Right lobe of liver (tissue), 6 donors: ENCODE measurements around the gene SENP6. TPM values are rescaled to one million over a fixed set of nuclear protein-coding genes. Genes with fewer than 3 reads are reported as not detected.

Experiments
- ATAC-seq, 4 donors: fragments of 200-7000 bp; cut with Tn5 transposase; one replicate each; pipeline ENCODE4 v1.9.1; 2020; ENCODE audit warnings: mild to moderate bottlenecking in 4 of 4, moderate library complexity in 4 of 4
- DNase-seq, 3 donors: peaks; one replicate each; pipeline ENCODE4 v3.0.0-alpha.2; 2020
- H3K27ac ChIP-seq, 3 donors: fragments of 200-600 bp; one replicate each; pipeline ENCODE4 v1.8.0; 2022
- H3K27me3 ChIP-seq, 2 donors: fragments of 200-600 bp; one replicate each; pipeline ENCODE4 v1.8.0; 2022
- H3K36me3 ChIP-seq, 4 donors: fragments of 200-600 bp; sonication (generic) in 1 of 4; one replicate each; pipeline versions ENCODE4 v1.5.1 to v1.8.0; 2017 to 2022; ENCODE audit warnings: control low read depth in 1 of 4
- H3K4me1 ChIP-seq, 4 donors: fragments of 200-600 bp; sonication (generic) in 1 of 4; one replicate each; pipeline versions ENCODE4 v1.5.1 to v1.8.0; 2017 to 2022; ENCODE audit warnings: control low read depth in 1 of 4
- H3K4me3 ChIP-seq, 3 donors: fragments of 200-600 bp; one replicate each; pipeline ENCODE4 v1.8.0; 2022
- H3K9me3 ChIP-seq, 4 donors: fragments of 200-600 bp; sonication (generic) in 1 of 4; one replicate each; pipeline versions ENCODE4 v1.5.1 to v1.8.0; 2017 to 2022; ENCODE audit warnings: control low read depth in 1 of 4
- POLR2A ChIP-seq: fragments of 450-650 bp; IDR thresholded peaks from one replicate; pipeline ENCODE4 v1.6.1; 2017; ENCODE audit warnings: antibody characterized with exemption, mild to moderate bottlenecking
- WGBS: methylation state at CpG from one replicate; pipeline ENCODE4 v1.1.6; 2018; ENCODE audit warnings: low coverage, low lambda C conversion rate; ENCODE audit not compliant: insufficient coverage; ENCODE audit errors: missing lambda C conversion rate; 5-methylcytosine and 5-hydroxymethylcytosine counted together
- intact Hi-C, 2 donors: fragments of 100-400 bp; cut with DNase I; formaldehyde crosslinking; loops; one replicate each; pipeline versions ENCODE4 v1.11.2 to v1.14.1; 2022
- total RNA-seq, 6 experiments: library from RNA; depleted of rRNA in 2 of 6; stranded (reverse); fragments of >200 nt in 2 of 6; fragmentation: NEBNext Ultra II Directional in 3 of 6; extraction: Animal tissue kit (Norgen Biotek cat#: 25700) in 3 of 6; gene quantifications; one replicate each; pipeline versions ENCODE4 v1.1.0 to v1.2.4, GENCODE V29; 2016 to 2023
- TF ChIP-seq, protein P1 (sequence below), 4 donors: fragments of 200-600 bp in 3 of 4; fragments of 450-650 bp in 1 of 4; IDR thresholded peaks; one replicate each; pipeline versions ENCODE4 v1.5.1 to v1.8.0; 2016 to 2022; ENCODE audit warnings: antibody characterized with exemption in 4 of 4, mild to moderate bottlenecking in 2 of 4
- donor health status: DM: no; HTN: yes; CAD: no.
- donor health status: DM: no; HTN: no; CAD: no.
- donor health status: DM: no; HTN: no; CAD: no.
- donor health status: DM: no; HTN: yes; CAD: no.
- donor health status: DM: no; HTN: yes; CAD: no.

The SENP6 gene
- total RNA-seq, 6 experiments from 2014 or later: 21.8 to 43.4 (median 31.6) TPM

DNA sequence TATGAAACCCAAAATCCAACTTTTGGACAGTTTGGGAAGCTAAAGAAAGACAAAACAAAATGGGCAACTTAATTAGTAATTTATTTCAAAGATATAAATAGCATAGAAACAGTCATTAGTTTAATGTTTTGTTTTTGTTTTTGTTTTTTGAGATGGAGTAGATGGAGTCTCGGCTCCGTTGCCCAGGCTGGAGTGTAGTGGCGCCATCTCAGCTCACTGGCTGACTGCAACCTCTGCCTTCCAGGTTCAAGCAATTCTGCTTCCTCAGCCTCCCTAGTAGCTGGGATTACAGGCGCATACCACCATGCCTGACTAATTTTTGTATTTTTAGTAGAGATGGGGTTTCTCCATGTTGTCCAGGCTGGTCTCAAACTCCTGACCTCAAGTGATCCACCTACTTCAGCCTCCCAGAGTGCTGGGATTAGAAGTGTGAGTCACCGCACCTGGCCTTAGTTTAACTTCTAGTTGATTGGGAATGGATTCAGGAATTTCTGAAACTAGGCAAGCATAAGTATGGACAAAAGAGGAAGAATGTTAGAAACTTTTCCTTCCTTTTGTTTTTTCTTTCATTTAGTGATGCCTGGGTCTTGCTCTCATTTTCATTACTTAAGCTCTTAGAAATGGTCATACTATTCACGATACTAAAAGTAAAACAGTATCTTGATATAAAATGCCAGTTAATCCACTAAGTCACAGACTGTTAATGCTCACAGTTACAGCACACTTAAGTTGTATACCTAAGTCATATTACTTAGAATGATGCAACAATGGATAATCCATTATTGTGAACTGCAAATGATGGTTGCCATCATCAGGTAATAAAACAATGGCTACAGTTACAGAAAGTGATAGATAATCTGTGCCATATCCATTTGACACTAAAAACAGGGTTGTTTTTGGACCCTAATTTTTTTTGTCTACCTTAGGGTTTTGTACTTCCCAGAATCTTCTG, 8.2 kb downstream of the SENP6 start:
- no peak overlapping the region for H3K27ac ChIP-seq
- intact Hi-C loops: no loop called here
- TF ChIP-seq POLR2A: no peak
- TF ChIP-seq, protein P1, sequence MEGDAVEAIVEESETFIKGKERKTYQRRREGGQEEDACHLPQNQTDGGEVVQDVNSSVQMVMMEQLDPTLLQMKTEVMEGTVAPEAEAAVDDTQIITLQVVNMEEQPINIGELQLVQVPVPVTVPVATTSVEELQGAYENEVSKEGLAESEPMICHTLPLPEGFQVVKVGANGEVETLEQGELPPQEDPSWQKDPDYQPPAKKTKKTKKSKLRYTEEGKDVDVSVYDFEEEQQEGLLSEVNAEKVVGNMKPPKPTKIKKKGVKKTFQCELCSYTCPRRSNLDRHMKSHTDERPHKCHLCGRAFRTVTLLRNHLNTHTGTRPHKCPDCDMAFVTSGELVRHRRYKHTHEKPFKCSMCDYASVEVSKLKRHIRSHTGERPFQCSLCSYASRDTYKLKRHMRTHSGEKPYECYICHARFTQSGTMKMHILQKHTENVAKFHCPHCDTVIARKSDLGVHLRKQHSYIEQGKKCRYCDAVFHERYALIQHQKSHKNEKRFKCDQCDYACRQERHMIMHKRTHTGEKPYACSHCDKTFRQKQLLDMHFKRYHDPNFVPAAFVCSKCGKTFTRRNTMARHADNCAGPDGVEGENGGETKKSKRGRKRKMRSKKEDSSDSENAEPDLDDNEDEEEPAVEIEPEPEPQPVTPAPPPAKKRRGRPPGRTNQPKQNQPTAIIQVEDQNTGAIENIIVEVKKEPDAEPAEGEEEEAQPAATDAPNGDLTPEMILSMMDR (IDR thresholded peaks at IDR 0.05): no peak

DNA sequence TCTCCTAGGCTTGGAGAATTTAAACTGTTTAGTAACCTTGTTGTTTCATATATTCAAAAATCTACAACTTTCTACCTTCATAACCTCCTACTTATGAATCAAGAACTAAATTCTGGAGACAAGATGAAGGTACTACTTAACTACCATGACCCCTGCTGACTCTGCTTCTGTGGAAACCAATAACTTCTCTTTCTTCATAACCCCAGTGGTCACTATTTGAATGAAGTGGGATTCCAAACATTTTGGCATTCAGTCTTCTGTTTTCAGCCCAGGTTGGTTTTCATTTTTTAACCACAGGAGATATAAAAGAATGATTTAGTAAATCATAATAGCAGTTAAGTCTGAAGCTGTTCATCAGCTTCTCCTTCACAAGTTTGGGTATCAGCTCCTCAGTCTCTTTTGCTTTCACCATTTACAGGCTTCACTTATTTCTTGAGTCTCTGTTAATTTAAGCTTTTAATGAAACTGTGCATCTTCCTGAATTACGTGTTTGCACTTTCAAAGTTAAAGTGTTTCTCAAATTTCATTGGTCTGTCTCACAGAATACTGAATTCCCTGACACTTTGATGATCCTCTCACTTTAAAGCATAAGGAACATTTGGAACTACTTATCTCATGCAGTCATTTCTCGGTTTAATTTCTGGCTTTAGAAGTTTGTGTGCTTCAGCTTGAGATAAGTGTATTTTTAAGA, 9.5 kb downstream of the SENP6 start:
- H3K4me3 ChIP-seq: no peak overlapping the region
- H3K4me1 ChIP-seq: peaks cover 0 to 16% (median 4%) of the 10 kb centered on the region in 4 donors
- ATAC-seq: no peak
- no peaks in the 10 kb centered on the region for H3K27me3 ChIP-seq
- no peak for DNase-seq
- H3K27ac ChIP-seq: no peak overlapping the region
- TF ChIP-seq, protein P1 (IDR thresholded peaks at IDR 0.05): no peak
- TF ChIP-seq POLR2A: no peak
- WGBS: 67% methylated on average over 2 of the region's 2 CpGs
- intact Hi-C loops: no loop called here
- no peaks in the 10 kb centered on the region for H3K9me3 ChIP-seq
- H3K36me3 ChIP-seq: no peaks in the 10 kb centered on the region

More for the DNA sequence above, 8.2 kb downstream of the SENP6 start:
- 93% methylated on average over 6 of the region's 6 CpGs for WGBS
- ATAC-seq (peak in 1 of 4 donors; percentile 34), DNase-seq (no peak)
- Histone ChIP-seq H3K4me3 (no peak overlapping the region), H3K9me3 (no peaks in the 10 kb centered on the region), H3K36me3 (no peaks in the 10 kb centered on the region), H3K27me3 (no peaks in the 10 kb centered on the region), H3K4me1 (peaks cover 0 to 16% (median 4%) of the 10 kb centered on the region in 4 donors)

DNA sequence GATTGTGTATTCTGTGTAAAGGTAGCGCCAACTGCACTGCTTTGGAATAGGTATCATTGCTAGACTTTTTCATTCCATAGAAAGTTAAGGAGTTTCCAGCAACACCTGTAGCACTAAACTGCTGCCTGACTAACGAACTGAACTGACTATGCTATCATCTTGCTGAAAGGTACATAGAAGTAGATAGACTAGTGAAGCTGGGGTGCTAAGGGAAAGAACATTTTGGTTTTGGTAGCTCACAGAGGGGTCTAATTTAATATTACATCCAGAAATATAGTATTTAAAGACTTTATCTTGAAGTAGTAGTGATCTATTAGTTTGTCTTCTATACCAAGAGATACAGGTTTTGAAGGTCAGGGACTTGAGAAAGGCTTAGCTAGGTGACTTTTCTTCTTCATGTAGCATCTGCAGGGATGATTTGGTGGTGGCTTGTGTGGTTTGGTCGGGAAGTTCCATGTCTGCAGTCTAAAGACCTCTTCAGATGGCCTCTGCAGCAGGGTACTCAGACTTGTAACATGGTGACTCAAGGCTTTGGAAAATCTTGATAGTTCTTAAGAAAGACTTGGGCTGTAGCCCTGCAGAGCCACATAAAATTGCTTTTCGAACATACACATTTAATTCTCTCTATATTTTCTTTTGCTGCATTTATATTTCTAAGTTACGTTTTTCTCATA, 10.2 kb downstream of the SENP6 start:
- WGBS: 78% methylated on average over 5 of the region's 5 CpGs
- intact Hi-C loops: no loop called here
- DNase-seq (no peak), ATAC-seq (no peak)
- Histone ChIP-seq H3K4me1 (peaks cover 0 to 16% (median 4%) of the 10 kb centered on the region in 4 donors), H3K36me3 (no peaks in the 10 kb centered on the region), H3K4me3 (no peak overlapping the region), H3K27ac (no peak overlapping the region), H3K9me3 (no peaks in the 10 kb centered on the region), H3K27me3 (no peaks in the 10 kb centered on the region)
- TF ChIP-seq, protein P1 (IDR thresholded peaks at IDR 0.05): no peak
- no peak for TF ChIP-seq POLR2A

GRCh38 chr6:75612434-75612833, 10.8 kb downstream of the SENP6 start:
- H3K4me3 ChIP-seq: no peak overlapping the region
- DNase-seq: no peak
- intact Hi-C loops: no loop called here
- H3K9me3 ChIP-seq: no peaks in the 10 kb centered on the region
- H3K27me3 ChIP-seq: no peaks in the 10 kb centered on the region
- ATAC-seq: peak in 2 of 4 donors; percentile 11 to 12
- 55% methylated on average over 3 of the region's 3 CpGs for WGBS
- peak overlapping the region in 1 of 3 donors; percentile 52 for H3K27ac ChIP-seq
- no peaks in the 10 kb centered on the region for H3K36me3 ChIP-seq
- no peak for TF ChIP-seq POLR2A
- TF ChIP-seq, protein P1 (IDR thresholded peaks at IDR 0.05): no peak
- H3K4me1 ChIP-seq: peaks cover 0 to 16% (median 4%) of the 10 kb centered on the region in 4 donors
